Esophagus muscularis mucosa (tissue), 3 donors: ENCODE measurements around the gene FFAR2.

ENCODE experiments used
- POLR2A ChIP-seq: fragments of 450-650 bp; IDR thresholded peaks from one replicate; pipeline ENCODE4 v1.6.1; 2017; ENCODE audit warnings: antibody characterized with exemption, moderate library complexity, mild to moderate bottlenecking, low read depth
- TF ChIP-seq, protein P1 (sequence below), 3 experiments: fragments of 200-600 bp in 2 of 3; fragments of 450-650 bp in 1 of 3; sonication (generic) in 2 of 3; IDR thresholded peaks; one replicate each; pipeline ENCODE4 v1.5.1; 2017 to 2019; ENCODE audit warnings: antibody characterized with exemption in 3 of 3, mild to moderate bottlenecking in 2 of 3, moderate library complexity in 1 of 3

DNA sequence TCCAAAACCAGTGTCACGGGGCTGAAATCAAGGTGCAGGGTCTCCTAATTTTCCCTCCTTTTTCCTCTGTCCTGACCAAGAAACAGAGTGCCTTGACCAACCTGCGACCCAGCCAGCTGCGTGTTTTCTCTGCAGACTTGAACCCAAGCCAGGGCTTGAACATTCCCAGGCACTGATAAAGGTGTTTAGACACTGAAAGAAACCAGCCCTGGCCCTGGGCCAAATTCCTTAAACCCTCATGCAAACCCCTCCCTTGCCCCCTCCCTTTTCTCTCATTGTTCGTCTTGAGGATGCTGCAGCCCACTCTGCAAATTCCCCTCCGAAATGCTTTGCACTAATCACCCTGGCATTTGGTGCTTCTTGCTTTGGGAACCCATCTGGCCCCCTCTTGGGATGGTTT lies 9.5 kb upstream of the FFAR2 start:
- TF ChIP-seq, protein P1, sequence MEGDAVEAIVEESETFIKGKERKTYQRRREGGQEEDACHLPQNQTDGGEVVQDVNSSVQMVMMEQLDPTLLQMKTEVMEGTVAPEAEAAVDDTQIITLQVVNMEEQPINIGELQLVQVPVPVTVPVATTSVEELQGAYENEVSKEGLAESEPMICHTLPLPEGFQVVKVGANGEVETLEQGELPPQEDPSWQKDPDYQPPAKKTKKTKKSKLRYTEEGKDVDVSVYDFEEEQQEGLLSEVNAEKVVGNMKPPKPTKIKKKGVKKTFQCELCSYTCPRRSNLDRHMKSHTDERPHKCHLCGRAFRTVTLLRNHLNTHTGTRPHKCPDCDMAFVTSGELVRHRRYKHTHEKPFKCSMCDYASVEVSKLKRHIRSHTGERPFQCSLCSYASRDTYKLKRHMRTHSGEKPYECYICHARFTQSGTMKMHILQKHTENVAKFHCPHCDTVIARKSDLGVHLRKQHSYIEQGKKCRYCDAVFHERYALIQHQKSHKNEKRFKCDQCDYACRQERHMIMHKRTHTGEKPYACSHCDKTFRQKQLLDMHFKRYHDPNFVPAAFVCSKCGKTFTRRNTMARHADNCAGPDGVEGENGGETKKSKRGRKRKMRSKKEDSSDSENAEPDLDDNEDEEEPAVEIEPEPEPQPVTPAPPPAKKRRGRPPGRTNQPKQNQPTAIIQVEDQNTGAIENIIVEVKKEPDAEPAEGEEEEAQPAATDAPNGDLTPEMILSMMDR (IDR thresholded peaks at IDR 0.05) = no peak
- no peak for TF ChIP-seq POLR2A
